ENCODE measurements around the gene DSC2.
"Not testable (repeated sequence)": the region's sequence is repeated elsewhere in the genome, so short reads cannot be mapped to it uniquely, and the experiment has no call there.

DSC2 gene

DNA sequence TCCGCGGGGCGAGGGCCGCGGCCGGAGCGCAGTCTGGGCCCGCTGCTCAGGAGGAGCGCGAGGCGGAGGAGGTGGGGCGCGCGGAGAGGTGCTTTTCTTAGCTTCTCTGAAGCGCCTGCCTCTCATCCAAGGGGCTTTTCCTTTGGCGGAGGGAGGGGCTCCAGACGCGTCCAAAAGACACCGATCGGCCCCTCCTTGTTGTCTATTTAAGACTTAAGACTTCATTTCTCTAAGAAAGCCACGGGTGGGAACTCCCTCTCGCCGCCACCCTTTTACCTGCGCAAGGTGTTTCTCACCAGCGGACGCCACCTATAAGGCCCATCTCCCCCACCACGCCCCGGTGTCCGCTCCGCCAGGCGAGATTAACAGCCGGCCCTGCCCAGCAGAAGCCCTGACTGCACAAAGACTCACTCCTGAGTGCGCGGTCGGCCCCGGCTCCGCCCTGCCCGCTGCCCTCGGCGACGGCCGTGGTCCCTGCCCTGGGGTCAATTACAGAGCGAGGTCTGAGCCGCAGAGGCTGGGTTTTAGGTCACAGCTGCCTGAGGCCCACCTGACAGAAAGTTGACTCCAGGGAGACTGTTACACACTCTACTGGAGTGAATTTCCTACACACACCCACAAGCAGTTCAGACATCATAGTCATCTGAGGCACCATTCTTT lies at the start of gene DSC2:
TSS of gene DSC2 (minus strand) at position 397 of the 660 bp plus-strand sequence. CDS start 450 bp downstream, outside the sequence.
- no peak for DNase-seq (ENCODE audit: low read depth in 2 of 2)

DNA sequence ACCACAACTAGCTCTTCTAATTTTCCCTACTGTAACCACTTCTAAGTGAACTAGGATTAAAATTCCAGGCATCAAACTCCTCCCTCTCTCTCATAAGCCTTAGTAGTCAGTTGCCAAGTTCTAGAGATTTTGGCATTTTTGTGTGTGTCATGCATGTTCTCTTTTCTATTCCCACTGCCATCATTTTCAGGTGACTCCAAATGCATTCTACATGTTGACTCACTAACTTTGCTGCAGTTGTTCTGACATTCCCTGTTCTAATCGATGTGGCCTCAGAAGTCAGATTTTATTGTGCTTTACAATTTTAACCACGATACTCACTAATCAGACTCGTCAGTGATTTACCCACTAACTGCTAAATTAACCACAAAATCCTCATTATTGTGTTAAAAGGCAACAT lies 47.1 kb upstream of the DSC2 start:
- no peak for DNase-seq (ENCODE audit: low read depth in 2 of 2)

DNA sequence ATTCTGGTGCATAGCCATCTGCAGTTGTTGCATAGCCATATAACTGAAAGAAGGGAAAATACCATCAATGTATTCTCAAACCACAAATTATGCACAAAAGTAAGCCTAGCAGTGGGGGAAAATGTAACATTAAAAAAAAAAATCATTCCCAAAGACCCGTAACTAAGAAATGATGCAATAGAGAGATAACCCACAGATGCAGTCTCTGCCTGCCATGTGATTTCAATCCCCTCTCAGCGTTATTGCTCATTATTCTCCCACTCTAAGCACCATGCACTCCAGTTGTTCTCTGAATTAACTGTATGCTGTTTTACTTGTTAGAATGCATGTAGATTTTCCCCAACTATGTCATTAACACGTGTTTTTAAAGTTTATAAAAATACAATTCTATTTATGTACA lies 46.4 kb upstream of the DSC2 start:
- no peak for DNase-seq (ENCODE audit: low read depth in 2 of 2)

DNA sequence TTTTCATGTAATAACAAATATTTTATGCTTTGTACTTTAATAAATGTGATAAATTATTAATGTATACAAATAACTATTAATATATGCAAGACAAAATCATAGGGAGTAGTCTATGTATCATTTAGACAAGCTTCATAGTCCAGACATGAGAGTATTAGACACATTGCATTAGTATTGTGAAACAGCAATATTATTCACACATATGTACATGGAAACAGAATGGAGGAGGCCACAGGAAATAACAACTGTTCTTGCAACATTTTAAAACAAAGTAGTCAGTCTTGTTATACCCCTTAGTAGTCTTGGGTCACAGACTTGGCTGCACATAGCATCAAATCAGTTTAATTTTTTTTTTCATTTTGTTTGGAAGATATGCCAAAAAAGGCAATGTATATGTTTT lies 44.6 kb upstream of the DSC2 start:
- DNase-seq (ENCODE audit: low read depth in 2 of 2), result no peak

DNA sequence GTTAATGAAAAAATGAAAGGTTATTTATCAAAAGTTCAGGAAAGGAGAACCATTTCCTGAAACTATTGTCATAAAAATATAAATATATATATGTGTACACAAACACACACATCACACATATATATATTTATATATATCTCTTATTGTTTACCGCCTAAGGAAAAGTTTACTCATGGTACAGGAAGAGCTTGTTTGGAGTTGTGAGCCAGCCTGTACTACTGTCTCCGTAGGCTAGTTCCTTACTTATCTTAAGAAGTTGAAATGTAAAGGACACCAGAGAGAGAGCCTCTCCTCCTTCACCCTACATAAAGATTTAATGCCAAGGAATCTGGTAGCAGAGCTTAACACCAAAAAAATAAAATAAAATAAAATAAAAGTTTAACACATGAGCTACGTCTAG lies 40.8 kb upstream of the DSC2 start:
- DNase-seq (ENCODE audit: low read depth in 2 of 2), result no peak

DNA sequence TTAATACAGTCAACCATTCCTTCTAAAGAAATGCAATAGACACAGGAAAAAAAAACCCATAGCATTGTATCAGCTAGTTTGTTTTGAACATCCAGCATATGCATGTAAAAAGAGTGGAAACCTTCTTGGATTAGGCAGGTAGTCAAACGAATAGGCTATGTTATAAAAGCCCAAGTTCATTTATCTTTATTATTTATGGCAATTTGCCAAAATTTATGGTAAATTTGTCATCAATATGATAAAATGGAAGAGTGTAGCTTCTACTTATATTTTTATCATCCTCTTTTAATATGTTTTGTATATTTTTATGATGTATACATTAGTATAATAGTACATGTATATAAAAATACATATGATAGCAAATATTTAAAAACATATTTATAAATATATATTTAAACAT lies 36.5 kb upstream of the DSC2 start:
- DNase-seq (ENCODE audit: low read depth in 2 of 2), result no peak

DNA sequence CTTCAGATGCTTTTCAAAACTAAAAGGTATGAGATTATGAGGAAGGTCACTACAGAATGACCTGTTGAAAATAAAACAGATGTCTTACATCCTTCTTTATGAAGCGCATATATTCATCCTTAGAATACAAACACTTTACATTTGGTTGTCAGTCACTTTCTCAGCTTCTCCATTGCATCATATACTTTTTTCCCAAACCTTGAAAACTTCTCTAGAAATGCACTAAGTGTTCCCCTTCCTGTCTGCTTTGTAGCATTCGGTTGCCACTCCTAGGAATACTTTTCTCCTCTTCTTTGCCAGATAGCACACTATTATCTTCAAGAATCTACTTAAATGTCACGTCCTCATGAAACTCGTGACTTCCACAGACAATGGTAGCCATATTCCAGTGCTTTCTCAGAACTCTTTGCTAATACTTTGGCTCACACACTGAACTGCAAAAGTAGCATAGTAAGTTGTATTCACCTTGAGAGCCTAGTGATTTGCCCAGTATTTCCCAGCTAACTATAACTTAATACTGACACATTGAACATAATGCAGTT lies 32.8 kb upstream of the DSC2 start:
- DNase-seq (ENCODE audit: low read depth in 2 of 2), result no peak

DNA sequence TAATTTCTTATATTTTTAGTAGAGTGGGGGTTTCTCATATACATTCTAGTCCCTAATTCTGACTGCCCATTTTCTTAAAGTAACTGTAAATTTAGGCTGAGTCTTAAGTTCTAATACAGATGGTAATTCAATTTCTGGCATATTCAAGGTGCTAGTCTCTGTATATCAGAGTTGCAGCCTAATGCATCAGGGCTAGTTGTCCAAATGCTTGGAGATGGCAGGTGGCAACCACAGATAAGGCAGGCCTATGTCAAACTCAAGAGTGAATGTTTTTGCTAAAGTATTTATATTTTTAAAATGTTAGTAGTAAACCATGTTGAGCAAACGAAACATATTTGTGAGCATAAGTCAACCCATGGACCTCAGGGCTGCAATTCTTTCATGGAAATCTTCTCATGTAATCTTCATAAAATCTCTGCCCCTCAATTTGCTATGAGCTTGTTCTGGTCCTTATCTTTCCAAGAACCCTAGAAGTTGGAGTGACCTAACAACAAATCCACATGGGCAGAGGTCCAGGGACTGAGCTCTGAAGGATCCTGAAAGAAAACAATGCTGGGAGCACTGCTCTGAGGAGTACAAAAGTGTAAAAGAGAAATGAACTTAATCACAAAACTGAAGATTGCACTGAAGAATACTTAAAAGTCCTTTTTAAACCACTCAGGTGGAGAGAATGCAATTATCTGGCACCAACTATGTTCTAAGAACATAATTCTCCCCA lies 27.3 kb upstream of the DSC2 start:
- DNase-seq (ENCODE audit: low read depth in 2 of 2), result no peak

DNA sequence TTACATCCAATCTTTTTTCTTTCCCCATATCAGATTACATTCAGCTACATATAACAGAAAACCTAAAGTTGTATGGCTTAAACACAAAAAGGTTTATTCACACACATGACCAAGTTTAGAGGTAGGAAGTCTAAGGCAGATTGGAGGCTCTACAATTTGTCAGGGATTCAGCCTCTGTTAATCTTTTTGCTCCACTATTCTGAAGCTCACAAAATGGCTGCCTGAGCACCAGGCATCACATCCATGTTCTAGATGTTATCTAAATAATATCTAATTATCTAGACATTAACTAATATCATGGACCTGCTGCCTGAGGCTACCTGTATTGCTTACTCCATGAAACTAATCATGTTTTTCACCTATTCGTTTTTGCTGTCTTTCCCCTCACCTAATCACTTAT lies 23.7 kb upstream of the DSC2 start:
- DNase-seq (ENCODE audit: low read depth in 2 of 2), result no peak

DNA sequence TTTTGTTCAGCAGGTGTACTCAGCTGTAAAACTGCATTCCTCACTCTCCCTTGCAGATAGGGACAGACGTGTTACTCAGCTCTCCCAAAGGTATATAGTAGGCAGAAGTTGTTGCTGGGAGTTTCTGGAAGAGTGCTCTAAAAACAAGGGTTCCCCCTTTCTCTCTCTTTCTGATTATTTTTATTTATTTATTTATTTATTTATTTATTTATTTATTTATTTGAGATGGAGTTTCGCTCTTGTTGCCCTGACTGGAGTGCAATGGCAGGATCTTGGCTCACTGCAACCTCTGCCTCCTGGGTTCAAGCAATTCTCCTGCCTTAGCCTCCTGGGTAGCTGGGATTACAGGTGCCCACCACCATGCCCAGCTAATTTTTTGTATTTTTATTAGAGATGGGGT lies 20.9 kb upstream of the DSC2 start:
- DNase-seq (ENCODE audit: low read depth in 2 of 2), result not testable (repeated sequence)

DNA sequence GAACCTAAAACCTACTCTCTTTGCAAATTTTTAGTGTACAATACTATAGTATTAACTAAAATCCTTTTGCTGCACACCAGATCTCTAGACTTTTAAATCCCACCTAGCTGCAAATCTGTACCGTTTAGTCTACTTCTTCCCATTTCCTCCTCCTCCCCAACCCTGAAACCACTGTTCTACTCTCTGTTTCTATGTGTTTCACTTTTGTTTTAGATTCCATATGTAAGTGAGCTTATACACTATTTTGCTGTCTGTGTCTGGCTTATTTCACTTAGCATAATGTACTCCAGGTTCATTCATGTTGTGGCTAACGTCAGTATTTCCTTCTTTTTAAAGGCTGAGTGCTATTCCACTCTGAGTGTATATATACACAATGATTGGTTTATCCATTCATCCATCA lies 18.4 kb upstream of the DSC2 start:
- DNase-seq (ENCODE audit: low read depth in 2 of 2), result no peak

DNA sequence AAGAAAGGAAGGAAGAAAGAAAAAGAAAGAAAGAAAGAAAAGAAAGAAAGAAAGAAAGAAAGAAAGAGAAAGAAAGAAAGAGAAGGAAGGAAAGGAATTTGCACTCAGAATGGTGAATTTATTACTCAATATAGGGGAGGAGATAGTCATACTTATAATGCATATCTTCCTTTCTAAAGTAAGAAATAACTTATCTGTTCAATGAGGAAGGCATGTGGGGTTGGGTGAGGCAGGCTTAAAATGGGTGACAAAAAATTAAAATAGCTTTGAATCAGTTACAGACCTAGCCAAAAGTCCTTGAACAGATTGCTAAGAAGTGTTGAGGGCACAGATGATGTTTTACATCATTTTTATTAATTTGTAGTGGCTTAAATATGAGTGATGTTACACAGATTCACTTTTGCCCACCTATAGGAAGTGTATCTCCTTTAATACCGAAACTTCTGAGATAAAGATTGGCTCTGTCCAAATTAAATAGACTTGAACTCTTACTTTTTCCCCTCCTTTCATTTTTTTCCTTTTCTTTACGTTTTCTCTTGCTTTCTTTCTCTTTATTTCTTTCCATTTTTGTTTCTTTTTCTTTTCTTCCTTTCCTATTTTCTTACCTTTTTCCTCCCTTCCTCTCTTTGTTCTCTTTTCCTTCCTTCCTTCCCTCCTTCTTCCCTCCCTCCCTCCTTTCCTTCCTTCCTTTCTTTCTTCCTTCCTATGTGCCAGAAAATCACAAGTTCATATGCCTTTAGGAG lies 14.8 kb upstream of the DSC2 start:
- no peak for DNase-seq (ENCODE audit: low read depth in 2 of 2)

DNA sequence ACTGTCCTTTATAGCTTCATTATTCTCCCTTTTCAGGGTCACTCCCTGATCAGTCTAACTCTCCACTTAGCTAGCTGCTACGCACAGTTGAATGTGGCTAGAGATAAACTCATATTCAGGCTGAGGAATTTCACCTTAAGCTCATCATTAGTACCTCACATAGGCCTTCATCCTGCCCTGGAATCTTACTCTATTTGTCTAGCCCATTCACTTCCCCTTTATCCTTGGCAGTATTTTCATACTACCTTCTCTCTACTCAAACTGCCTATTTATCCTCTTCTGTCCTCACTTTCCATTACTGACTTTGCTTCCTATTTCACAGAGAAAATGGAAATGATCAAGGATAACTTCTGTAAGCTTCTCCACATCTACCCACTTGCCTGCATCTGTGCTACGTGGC lies 10.6 kb upstream of the DSC2 start:
- no peak for DNase-seq (ENCODE audit: low read depth in 2 of 2)

DNA sequence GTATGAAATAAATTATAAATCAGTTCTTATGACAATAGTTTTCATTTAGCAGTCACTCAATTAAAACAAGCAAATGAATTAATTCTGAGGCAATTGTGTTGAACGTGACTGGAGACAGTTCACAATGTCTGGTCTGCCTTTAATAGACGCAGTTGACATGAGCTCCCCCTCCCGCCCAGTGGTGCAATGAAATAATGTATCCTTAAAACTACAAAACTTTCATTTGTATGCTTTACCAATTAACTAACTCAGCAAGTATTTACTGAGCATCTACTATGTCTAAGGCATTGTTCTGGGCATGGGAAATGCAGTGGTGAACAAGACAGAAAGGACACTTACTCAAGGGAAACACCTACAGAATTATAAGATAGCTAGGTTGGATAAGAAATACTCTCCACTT lies 3.5 kb upstream of the DSC2 start:
- no peak for DNase-seq (ENCODE audit: low read depth in 2 of 2)

DNA sequence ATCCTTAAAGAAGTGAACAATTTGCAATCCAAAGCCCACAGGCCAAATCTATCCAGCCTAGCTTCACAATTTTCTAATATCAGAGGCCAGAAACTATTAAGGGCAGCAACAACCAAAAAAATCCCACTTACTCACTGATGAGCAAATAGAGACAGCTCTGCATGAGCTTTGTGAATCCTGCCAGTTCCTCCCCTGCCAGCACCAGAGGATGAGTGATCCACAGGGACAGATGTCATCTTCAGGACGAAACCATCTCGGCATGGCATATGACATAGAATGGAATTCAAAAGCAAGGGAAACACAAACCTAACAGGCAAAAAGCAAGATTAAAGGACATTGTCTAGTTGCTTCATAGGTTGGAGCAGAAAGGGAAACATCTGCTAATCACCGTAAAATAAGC lies 2.2 kb upstream of the DSC2 start:
- DNase-seq (ENCODE audit: low read depth in 2 of 2), result no peak

DNA sequence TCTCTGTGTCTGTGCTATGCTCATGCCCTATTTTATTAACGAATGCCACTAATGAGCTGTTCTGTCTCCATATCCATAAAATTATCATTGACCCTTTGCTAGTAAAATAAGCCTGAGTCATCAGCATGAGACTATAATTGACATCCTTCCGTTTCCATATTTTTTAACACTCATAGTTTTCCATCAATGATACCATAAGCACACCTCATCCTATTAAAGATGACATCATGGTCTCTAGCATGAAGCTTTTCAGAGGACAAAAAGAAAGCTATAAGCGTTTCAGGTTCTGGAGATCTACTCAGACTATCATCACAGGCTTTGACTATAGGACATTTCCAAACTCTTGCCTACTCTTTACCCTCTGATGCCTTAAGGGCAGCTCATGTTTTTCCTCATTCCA lies 1.2 kb upstream of the DSC2 start:
- no peak for DNase-seq (ENCODE audit: low read depth in 2 of 2)

DNA sequence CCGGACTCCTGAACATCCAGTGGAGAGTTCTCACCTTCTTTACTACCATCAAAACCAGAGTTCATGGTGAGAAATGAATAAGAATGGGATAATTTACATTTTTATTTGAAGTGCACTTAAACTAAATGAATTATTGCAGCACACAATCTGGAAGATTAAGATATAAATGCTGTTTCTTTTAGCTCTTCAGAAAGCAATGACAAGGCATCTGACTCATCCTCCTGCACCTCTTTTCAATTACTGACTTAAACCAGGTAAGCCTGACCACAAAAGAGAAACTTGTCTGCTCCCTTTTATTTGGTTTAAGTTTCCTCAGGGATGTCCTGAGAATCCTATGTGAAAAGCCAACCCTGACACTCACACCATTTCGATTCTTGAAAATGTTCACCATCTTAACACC lies 720 bp upstream of the DSC2 start:
- no peak for DNase-seq (ENCODE audit: low read depth in 2 of 2)

DNA sequence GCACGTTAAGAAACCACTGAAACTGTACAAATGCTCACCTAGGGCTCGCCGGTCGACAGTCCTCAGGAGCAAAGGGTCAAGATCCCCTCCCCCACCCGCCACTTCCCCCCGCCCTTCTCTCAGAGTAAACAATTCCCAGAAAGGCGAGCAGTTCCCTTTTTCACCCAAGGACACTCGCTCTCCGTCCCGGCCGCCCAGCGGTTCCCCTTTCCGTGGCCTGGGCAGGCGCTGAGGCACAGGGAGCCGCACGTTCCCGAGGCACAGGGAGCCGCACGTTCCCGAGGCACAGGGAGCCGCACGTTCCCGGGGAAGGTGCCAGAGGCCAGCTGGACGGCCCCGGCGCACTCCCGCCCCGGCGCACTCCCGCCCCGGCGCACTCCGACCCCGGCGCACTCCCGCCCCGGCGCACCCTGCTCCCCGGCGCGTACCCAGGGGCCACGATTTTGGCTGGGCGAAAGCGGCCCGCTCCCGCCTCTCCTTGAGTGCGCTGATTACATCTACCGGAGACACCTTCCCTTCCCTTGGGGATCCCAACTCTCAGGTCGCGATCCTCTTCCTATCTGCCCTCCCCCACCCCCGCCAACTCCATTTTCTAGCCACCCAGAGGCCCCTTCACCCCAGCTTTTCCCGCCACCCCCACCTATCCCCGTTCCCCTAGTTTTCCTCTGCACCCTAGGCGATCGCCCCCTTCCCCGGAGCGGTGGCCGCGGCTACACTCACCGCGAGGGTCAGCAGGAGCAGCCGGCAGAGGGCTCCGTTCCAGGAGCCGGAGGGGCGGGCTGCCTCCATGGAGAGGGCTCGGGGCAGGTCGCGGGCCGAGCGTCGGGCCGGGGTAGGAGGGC lies 817 bp downstream of the DSC2 start:
- DNase-seq (ENCODE audit: low read depth in 2 of 2), result no peak

DNA sequence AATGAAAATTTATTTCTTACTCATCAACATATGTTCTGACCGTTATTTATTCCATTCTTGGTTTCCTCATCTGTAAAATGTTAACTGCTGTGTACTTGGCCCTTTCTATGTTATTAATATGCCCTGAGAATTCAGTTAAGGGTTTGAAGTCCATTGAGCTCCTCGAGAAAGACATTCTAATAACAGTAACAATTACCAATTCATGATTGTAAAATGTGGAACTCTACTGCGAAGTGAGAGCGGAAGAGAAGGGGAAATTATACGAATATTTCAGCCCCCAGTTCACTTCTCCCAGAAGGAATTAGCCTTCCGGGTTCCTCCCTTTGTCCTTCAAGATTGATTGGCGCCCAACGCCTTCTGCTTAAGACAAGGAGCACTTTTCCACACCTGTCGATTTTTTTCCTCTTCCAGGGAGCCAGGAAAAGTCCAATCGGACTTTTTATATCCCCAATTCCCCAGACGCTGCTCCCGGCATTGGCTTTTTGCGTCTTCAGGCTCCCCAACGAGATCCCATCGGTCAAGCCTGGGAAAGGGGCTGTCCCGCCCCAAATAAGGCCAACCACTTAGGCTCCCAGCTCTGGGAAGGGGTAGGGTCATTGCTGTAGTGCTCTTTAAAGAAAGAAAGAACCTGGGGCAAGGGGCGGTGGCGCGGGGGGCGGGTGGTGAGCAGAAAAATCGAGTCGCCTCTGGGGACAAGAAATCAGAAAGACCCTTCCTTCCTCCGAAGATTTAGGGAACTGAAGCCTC lies 1.6 kb downstream of the DSC2 start:
- DNase-seq (ENCODE audit: low read depth in 2 of 2), result no peak

DNA sequence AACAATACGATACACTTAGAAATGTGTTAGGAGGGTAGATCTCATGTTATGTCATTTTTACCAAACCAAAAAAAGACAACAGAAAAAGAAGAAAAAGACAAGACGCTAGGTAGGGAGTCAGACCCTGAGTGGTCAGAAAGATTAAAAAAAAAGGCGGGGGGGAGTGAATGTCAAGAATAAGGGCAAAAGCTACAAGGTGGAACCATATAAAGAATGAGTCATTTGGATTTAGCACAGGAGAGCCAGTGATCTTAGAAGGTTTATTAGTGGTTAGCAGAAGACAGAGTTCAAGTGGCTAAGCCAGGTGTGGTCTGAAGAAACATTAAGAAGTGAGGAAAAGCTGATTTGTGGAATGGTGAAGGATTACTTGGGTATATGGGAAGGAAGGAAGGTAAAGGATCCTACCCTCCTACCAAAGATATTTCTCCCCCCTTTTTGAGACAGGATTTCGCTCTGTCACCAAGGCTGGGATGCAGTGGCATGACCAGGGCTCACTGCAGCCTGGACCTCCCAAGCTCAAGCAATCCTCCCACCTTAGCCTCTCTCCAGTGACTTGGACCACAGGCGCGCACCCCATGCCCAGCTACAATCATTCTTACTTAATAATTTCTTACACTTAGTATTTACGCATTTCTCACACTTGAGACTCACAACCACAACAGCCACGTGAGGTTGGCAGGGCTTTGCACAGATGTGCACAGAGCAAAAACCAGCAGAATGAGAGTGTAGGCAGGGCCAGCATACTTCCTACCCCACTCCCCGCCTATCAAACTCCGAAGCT lies 2.6 kb downstream of the DSC2 start:
- DNase-seq (ENCODE audit: low read depth in 2 of 2), result no peak
